HG03097 (cell line): ENCODE data around the gene ARL4C.

ENCODE experiments used
- ATAC-seq: cut with Tn5 transposase; IDR thresholded peaks from one replicate; pipeline ENCODE4 v1.9.1; 2021; ENCODE audit not compliant: unreplicated experiment, low FRiP score

The ARL4C gene

GRCh38 chr2:234450431-234451124 is 46.3 kb downstream of the ARL4C start:
- no peak for ATAC-seq

- no peak for ATAC-seq
Observed at GRCh38 chr2:234448506-234449184, 48.2 kb downstream of the ARL4C start.

GRCh38 chr2:234447963-234448362 is 48.9 kb downstream of the ARL4C start:
- ATAC-seq = no peak

GRCh38 chr2:234447189-234447588 is 49.7 kb downstream of the ARL4C start:
- ATAC-seq = no peak

- peak; percentile 92 for ATAC-seq
Observed at GRCh38 chr2:234446404-234447076, 50.3 kb downstream of the ARL4C start.

- ATAC-seq = no peak
Observed at GRCh38 chr2:234444893-234445292, 52.0 kb downstream of the ARL4C start.

GRCh38 chr2:234444242-234444730 is 52.6 kb downstream of the ARL4C start:
- no peak for ATAC-seq
